Measurements from ENCODE around the gene APOBEC3G.

- TF ChIP-seq CTCF (IDR thresholded peaks at IDR 0.05; ENCODE audit: borderline replicate concordance, extremely low read depth, low read length, poor library complexity, severe bottlenecking) (no peak), EZH2 (IDR thresholded peaks at IDR 0.05; ENCODE audit: borderline replicate concordance, low read depth, low read length, severe bottlenecking) (no peak)
Measured at GRCh38 chr22:39110631-39111561, 33.8 kb downstream of the APOBEC3G start.
